B cell (primary cell): Measurements from ENCODE around the gene PLAAT4. TPM values are rescaled to one million over a fixed set of nuclear protein-coding genes. Genes with fewer than 3 reads are reported as not detected.

Experiments used
- ATAC-seq: fragments of 200-7000 bp; cut with Tn5 transposase; one replicate; pipeline ENCODE4 v1.10.0; 2021; ENCODE audit warnings: low read depth, mild to moderate bottlenecking, moderate number of reproducible peaks, moderate library complexity
- CTCF ChIA-PET: fragments of 350-600 bp; sonication (Branson Sonifier 250); formaldehyde crosslinking; loops from one replicate; lab custom pipeline; 2021; ENCODE audit warnings: antibody characterized with exemption, inconsistent platforms; lab: Charles Lee
- POLR2A ChIA-PET: fragments of 350-600 bp; sonication (Branson Sonifier 250); formaldehyde crosslinking; loops from one replicate; lab custom pipeline; 2021; ENCODE audit warnings: antibody characterized with exemption; lab: Charles Lee
- DNase-seq: peaks from one replicate; pipeline ENCODE4 v3.0.0; 2013
- H2AFZ ChIP-seq: 2 replicates; pipeline ENCODE4 v1.6.1; 2012; ENCODE audit warnings: mild to moderate bottlenecking, low read depth, low read length; ENCODE audit not compliant: insufficient read depth, poor library complexity, severe bottlenecking
- H3K27ac ChIP-seq, 2 donors: 1 replicate in 1 of 2; 2 replicates in 1 of 2; pipeline ENCODE4 v1.5.1; 2012 to 2013; ENCODE audit warnings: low read length in 2 of 2, mild to moderate bottlenecking in 2 of 2, moderate library complexity in 1 of 2
- H3K27me3 ChIP-seq, 4 experiments: fragments of 200-600 bp in 1 of 4; sonication (generic) in 1 of 4; replicated peaks in 1 of 4; 1 replicate in 2 of 4; 2 replicates in 2 of 4; pipeline versions ENCODE4 v1.6.1 to v1.7.0; 2013 to 2016; ENCODE audit warnings: low read length in 3 of 4, mild to moderate bottlenecking in 2 of 4, mixed read lengths in 1 of 4, moderate library complexity in 1 of 4; ENCODE audit not compliant: insufficient read depth in 4 of 4, control insufficient read depth in 3 of 4; ENCODE audit errors: control extremely low read depth in 1 of 4
- H3K36me3 ChIP-seq, 2 experiments: replicated peaks in 1 of 2; 1 replicate in 1 of 2; 2 replicates in 1 of 2; pipeline versions ENCODE4 v1.6.1 to v1.7.1; 2013; ENCODE audit warnings: low read length in 1 of 2; ENCODE audit not compliant: insufficient read depth in 2 of 2, control insufficient read depth in 1 of 2; ENCODE audit errors: control extremely low read depth in 1 of 2, extremely low read depth in 1 of 2
- H3K4me1 ChIP-seq, 2 donors: fragments of 200-600 bp in 1 of 2; sonication (generic) in 1 of 2; 1 replicate in 1 of 2; 2 replicates in 1 of 2; pipeline versions ENCODE4 v1.5.1 to v1.6.1; 2013 to 2017; ENCODE audit warnings: low read length in 2 of 2; ENCODE audit not compliant: control insufficient read depth in 2 of 2, insufficient read depth in 2 of 2
- H3K4me2 ChIP-seq: replicated peaks from 2 replicates; pipeline ENCODE3; 2012; ENCODE audit warnings: mild to moderate bottlenecking, low read depth, low read length; ENCODE audit not compliant: poor library complexity, severe bottlenecking
- H3K4me3 ChIP-seq, 5 experiments: fragments of 200-600 bp in 1 of 5; sonication (generic) in 1 of 5; 1 replicate in 3 of 5; 2 replicates in 2 of 5; pipeline versions ENCODE4 v1.5.1 to v1.7.0; 2011 to 2016; ENCODE audit warnings: low read length in 4 of 5, mild to moderate bottlenecking in 4 of 5, low read depth in 2 of 5, control low read depth in 1 of 5, moderate library complexity in 1 of 5; ENCODE audit not compliant: insufficient read depth in 1 of 5; ENCODE audit errors: control extremely low read depth in 1 of 5, extremely low read depth in 1 of 5
- H3K79me2 ChIP-seq: fragments of 200-600 bp; sonication (generic); one replicate; pipeline ENCODE4 v1.6.0; 2016; ENCODE audit warnings: low read length; ENCODE audit not compliant: control insufficient read depth, insufficient read depth
- H3K9ac ChIP-seq: fragments of 200-600 bp; sonication (generic); 2 replicates; pipeline ENCODE4 v1.6.1; 2017; ENCODE audit warnings: mild to moderate bottlenecking, low read length, moderate library complexity
- H3K9me3 ChIP-seq, 3 donors: one replicate each; pipeline versions ENCODE4 v1.6.1 to v1.7.1; 2013; ENCODE audit warnings: low read length in 2 of 3; ENCODE audit not compliant: control insufficient read depth in 2 of 3, insufficient read depth in 1 of 3; ENCODE audit errors: control extremely low read depth in 1 of 3
- H4K20me1 ChIP-seq: 2 replicates; pipeline ENCODE4 v1.6.0; 2012; ENCODE audit warnings: mild to moderate bottlenecking, low read length; ENCODE audit not compliant: insufficient read depth, control insufficient read depth, poor library complexity, severe bottlenecking
- H3K27ac Mint-ChIP-seq: one replicate; pipeline ENCODE4 v1.8.0; 2021; ENCODE audit warnings: mixed read lengths
- H3K27me3 Mint-ChIP-seq: one replicate; pipeline ENCODE4 v1.8.0; 2021; ENCODE audit warnings: mixed read lengths
- H3K4me1 Mint-ChIP-seq: one replicate; pipeline ENCODE4 v1.8.0; 2021; ENCODE audit warnings: mixed read lengths
- H3K4me3 Mint-ChIP-seq: one replicate; pipeline ENCODE4 v1.8.0; 2021; ENCODE audit warnings: mixed read lengths
- H3K9me3 Mint-ChIP-seq: one replicate; pipeline ENCODE4 v1.8.0; 2022; ENCODE audit warnings: mixed read lengths; ENCODE audit not compliant: insufficient read depth
- EZH2 ChIP-seq: IDR thresholded peaks from 2 replicates; pipeline ENCODE4 v1.6.1; 2012; ENCODE audit warnings: borderline replicate concordance, low read depth, mild to moderate bottlenecking, moderate library complexity, low read length; ENCODE audit not compliant: insufficient read depth, poor library complexity, severe bottlenecking
- WGBS: methylation state at CpG from one replicate; pipeline ENCODE4 v1.1.5; 2013; ENCODE audit warnings: missing lambda C conversion rate; ENCODE audit not compliant: insufficient coverage; 5-methylcytosine and 5-hydroxymethylcytosine counted together
- intact Hi-C: fragments of 100-400 bp; cut with micrococcal nuclease; formaldehyde crosslinking; loops from one replicate; pipeline ENCODE4 v1.10.0; 2022
- polyA plus RNA-seq: library from polyadenylated mRNA; depleted of rRNA; stranded (reverse); fragments of >200 nt; gene quantifications from 2 replicates; pipeline ENCODE4 v1.2.3, GENCODE V29; 2012
- total RNA-seq, 2 donors: library from RNA; stranded (reverse); fragments of 120-200 nt in 1 of 2; gene quantifications; 1 replicate in 1 of 2; 2 replicates in 1 of 2; pipeline versions ENCODE4 v1.2.3 to v1.2.4, GENCODE V29; 2013 to 2022
- TF ChIP-seq, protein P1 (sequence below): fragments of 200-600 bp; IDR thresholded peaks from one replicate; pipeline ENCODE4 v1.8.0; 2022; ENCODE audit warnings: antibody characterized with exemption, mild to moderate bottlenecking

Gene PLAAT4
- total and polyA plus RNA-seq, 2 donors (not counting 1 experiment from before 2014, with no cell fraction given), result 13.1 to 35.0 TPM

GRCh38 chr11:63589000-63589399, 52.4 kb downstream of the PLAAT4 start:
- Histone ChIP-seq H4K20me1 (no peaks in the 10 kb centered on the region), H3K27me3 (peaks cover 0 to 4% (median 0%) of the 10 kb centered on the region in 4 experiments), H3K9me3 (peaks cover 0 to 3% (median 0%) of the 10 kb centered on the region in 3 donors), H3K4me3 (no peak overlapping the region), H3K9ac (no peak overlapping the region), H2AFZ (no peak overlapping the region), H3K4me2 (no peak overlapping the region), H3K27ac (no peak overlapping the region), H3K79me2 (no peaks in the 10 kb centered on the region), H3K36me3 (no peaks in the 10 kb centered on the region), H3K4me1 (no peaks in the 10 kb centered on the region)
- CTCF ChIA-PET, result interaction anchor here (0.6 to 0.7 kb wide), 4 partner anchors 19 to 191 kb away, joined by 3 to 4 read pairs (median 3); partner anchors contain the start of gene RTN3
- intact Hi-C loops, result no loop called here
- peaks cover 2% of the 10 kb centered on the region for H3K9me3 Mint-ChIP-seq
- H3K27me3 Mint-ChIP-seq, result peaks cover 15% of the 10 kb centered on the region
- no CpG with 5 or more reads among the region's 3 CpGs for WGBS
- POLR2A ChIA-PET, result no interaction called here
- no peak overlapping the region for H3K27ac Mint-ChIP-seq
- no peak overlapping the region for H3K4me3 Mint-ChIP-seq
- H3K4me1 Mint-ChIP-seq, result no peaks in the 10 kb centered on the region
- ATAC-seq (no peak), DNase-seq (no peak)
- no peak for TF ChIP-seq EZH2
- TF ChIP-seq, protein P1, sequence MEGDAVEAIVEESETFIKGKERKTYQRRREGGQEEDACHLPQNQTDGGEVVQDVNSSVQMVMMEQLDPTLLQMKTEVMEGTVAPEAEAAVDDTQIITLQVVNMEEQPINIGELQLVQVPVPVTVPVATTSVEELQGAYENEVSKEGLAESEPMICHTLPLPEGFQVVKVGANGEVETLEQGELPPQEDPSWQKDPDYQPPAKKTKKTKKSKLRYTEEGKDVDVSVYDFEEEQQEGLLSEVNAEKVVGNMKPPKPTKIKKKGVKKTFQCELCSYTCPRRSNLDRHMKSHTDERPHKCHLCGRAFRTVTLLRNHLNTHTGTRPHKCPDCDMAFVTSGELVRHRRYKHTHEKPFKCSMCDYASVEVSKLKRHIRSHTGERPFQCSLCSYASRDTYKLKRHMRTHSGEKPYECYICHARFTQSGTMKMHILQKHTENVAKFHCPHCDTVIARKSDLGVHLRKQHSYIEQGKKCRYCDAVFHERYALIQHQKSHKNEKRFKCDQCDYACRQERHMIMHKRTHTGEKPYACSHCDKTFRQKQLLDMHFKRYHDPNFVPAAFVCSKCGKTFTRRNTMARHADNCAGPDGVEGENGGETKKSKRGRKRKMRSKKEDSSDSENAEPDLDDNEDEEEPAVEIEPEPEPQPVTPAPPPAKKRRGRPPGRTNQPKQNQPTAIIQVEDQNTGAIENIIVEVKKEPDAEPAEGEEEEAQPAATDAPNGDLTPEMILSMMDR, result no peak

DNA sequence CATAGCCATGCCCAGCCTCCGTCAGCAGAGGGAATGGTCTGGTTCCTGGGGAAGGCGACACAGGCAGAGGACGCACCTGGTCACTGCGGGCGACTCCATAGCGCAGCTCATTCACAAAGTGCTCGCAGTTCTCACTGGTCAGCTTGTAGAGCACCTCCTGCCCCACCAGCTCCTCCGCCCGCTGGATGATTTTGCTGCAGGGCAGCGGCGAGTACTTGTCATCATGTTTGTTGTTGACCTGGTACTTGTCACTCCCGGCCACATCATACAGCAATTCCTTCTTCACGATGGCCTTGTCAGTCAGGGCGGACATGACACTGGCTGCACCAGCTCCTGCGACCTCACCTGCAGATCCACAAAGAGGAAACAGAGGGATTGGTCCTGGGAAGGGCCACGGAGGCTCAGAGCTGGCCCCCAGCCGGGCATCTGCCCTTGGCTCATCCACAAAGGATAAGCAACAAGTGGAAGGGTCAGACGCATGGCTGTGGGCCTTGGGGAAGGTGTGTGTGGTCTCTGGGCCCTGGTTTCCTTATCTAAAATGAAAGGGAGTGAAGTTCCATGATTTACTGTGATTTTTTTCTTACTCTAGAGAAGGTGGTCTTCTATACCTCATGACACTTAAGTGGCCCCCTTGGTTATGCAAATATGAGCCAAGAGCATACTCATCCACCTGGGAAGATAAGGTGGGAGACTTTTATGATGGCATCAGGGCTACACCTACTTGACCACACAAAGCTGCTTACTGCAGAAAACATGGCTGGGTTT, 53.6 kb downstream of the PLAAT4 start:
- intact Hi-C loops, result no loop called here
- peaks cover 0 to 3% (median 0%) of the 10 kb centered on the region in 3 donors for H3K9me3 ChIP-seq
- no peak overlapping the region for H3K27ac ChIP-seq
- no peak overlapping the region for H3K4me3 ChIP-seq
- no peaks in the 10 kb centered on the region for H3K36me3 ChIP-seq
- DNase-seq (no peak), ATAC-seq (no peak)
- no peak overlapping the region for H3K4me2 ChIP-seq
- ChIA-PET CTCF (no interaction called here), POLR2A (no interaction called here)
- H4K20me1 ChIP-seq, result no peaks in the 10 kb centered on the region
- peaks cover 15% of the 10 kb centered on the region for H3K27me3 Mint-ChIP-seq
- no peaks in the 10 kb centered on the region for H3K79me2 ChIP-seq
- H3K27me3 ChIP-seq, result peaks cover 0 to 4% (median 0%) of the 10 kb centered on the region in 4 experiments
- no peaks in the 10 kb centered on the region for H3K4me1 ChIP-seq
- H3K4me1 Mint-ChIP-seq, result no peaks in the 10 kb centered on the region
- peaks cover 2% of the 10 kb centered on the region for H3K9me3 Mint-ChIP-seq
- H3K27ac Mint-ChIP-seq, result no peak overlapping the region
- no peak overlapping the region for H3K9ac ChIP-seq
- no peak overlapping the region for H3K4me3 Mint-ChIP-seq
- 94% methylated on average over 16 of the region's 18 CpGs for WGBS
- TF ChIP-seq, protein P1, result no peak
- no peak for TF ChIP-seq EZH2
- H2AFZ ChIP-seq, result no peak overlapping the region
